ENCODE measurements around the gene APBB1IP.
A peak's percentile ranks its signal among the peaks of the same experiment; 100 is the strongest.

The APBB1IP gene

GRCh38 chr10:26509307-26509706 lies 71.2 kb downstream of the APBB1IP start:
- no peak for ATAC-seq

- no peak for ATAC-seq
These were observed 75.0 kb downstream of the APBB1IP start for GRCh38 chr10:26513101-26513500.

GRCh38 chr10:26516540-26517101 lies 78.5 kb downstream of the APBB1IP start:
- ATAC-seq = no peak

- ATAC-seq = no peak
These were observed 79.2 kb downstream of the APBB1IP start for GRCh38 chr10:26517141-26517867.

- ATAC-seq = no peak
These were observed 81.7 kb downstream of the APBB1IP start for GRCh38 chr10:26519803-26520202.

- no peak for ATAC-seq
These were observed 82.4 kb downstream of the APBB1IP start for GRCh38 chr10:26520575-26520974.

- ATAC-seq = no peak
These were observed 86.2 kb downstream of the APBB1IP start for GRCh38 chr10:26524161-26524896.

- no peak for ATAC-seq
These were observed 87.4 kb downstream of the APBB1IP start for GRCh38 chr10:26525586-26525985.

- no peak for ATAC-seq
These were observed 88.9 kb downstream of the APBB1IP start for GRCh38 chr10:26527018-26527417.

- no peak for ATAC-seq
These were observed 89.9 kb downstream of the APBB1IP start for GRCh38 chr10:26528048-26528447.

- peak; percentile 33 to 38 for ATAC-seq
These were observed 90.7 kb downstream of the APBB1IP start for GRCh38 chr10:26528715-26529393.

- no peak for ATAC-seq
These were observed 96.2 kb downstream of the APBB1IP start for GRCh38 chr10:26534384-26534783.

GRCh38 chr10:26540601-26541000 lies 102.5 kb downstream of the APBB1IP start:
- peak; percentile 44 to 80 for ATAC-seq

- ATAC-seq = no peak
These were observed 105.6 kb downstream of the APBB1IP start for GRCh38 chr10:26543567-26544306.

GRCh38 chr10:26544932-26545331 lies 106.8 kb downstream of the APBB1IP start:
- ATAC-seq = no peak

GRCh38 chr10:26550774-26551526 lies 112.8 kb downstream of the APBB1IP start:
- no peak for ATAC-seq

GRCh38 chr10:26554246-26554645 lies 116.1 kb downstream of the APBB1IP start:
- no peak for ATAC-seq

- no peak for ATAC-seq
These were observed 117.7 kb downstream of the APBB1IP start for GRCh38 chr10:26555719-26556368.

GRCh38 chr10:26556748-26557640 lies 118.9 kb downstream of the APBB1IP start:
- ATAC-seq = no peak

GRCh38 chr10:26557641-26558014 lies 119.5 kb downstream of the APBB1IP start:
- no peak for ATAC-seq
